HEK293T (cell line): ENCODE measurements around the gene MUSTN1.

Experiments used
- CTCF ChIA-PET: fragments of 350-600 bp; formaldehyde crosslinking; extraction: SDS; loops from one replicate; lab custom pipeline; 2021; ENCODE audit warnings: antibody characterized with exemption, inconsistent platforms; lab: Yijun Ruan, JAX
- POLR2A ChIA-PET: fragments of 350-600 bp; formaldehyde crosslinking; extraction: SDS; loops from one replicate; lab custom pipeline; 2020; ENCODE audit warnings: antibody characterized with exemption, inconsistent platforms; lab: Yijun Ruan, JAX
- DNase-seq: peaks from one replicate; pipeline ENCODE4 v3.0.0; 2012; ENCODE audit warnings: mixed read lengths; ENCODE audit errors: extremely low spot score
- ARNT ChIP-seq: fragments of 450-650 bp; IDR thresholded peaks from 2 replicates; pipeline ENCODE4 v1.6.1; 2017; ENCODE audit warnings: mild to moderate bottlenecking
- BHLHE40 ChIP-seq: fragments of 450-650 bp; IDR thresholded peaks from 2 replicates; pipeline ENCODE4 v1.6.1; 2016; ENCODE audit warnings: mild to moderate bottlenecking, moderate library complexity, borderline replicate concordance
- CTBP1 ChIP-seq: fragments of 450-650 bp; IDR thresholded peaks from 2 replicates; pipeline ENCODE4 v1.6.1; 2016; ENCODE audit warnings: borderline replicate concordance
- ELF4 ChIP-seq: fragments of 450-650 bp; IDR thresholded peaks from 2 replicates; pipeline ENCODE4 v1.6.1; 2017; ENCODE audit warnings: antibody characterized with exemption
- FOXA1 ChIP-seq: fragments of 450-650 bp; IDR thresholded peaks from 2 replicates; pipeline ENCODE4 v1.6.1; 2016; ENCODE audit warnings: mild to moderate bottlenecking
- FOXK2 ChIP-seq: fragments of 450-650 bp; IDR thresholded peaks from 2 replicates; pipeline ENCODE4 v1.6.1; 2016; ENCODE audit warnings: mild to moderate bottlenecking
- FOXM1 ChIP-seq: fragments of 450-650 bp; IDR thresholded peaks from 2 replicates; pipeline ENCODE4 v1.6.1; 2017; ENCODE audit warnings: mild to moderate bottlenecking, borderline replicate concordance
- HDGF ChIP-seq: fragments of 450-650 bp; IDR thresholded peaks from 2 replicates; pipeline ENCODE4 v1.6.1; 2017; ENCODE audit warnings: antibody characterized with exemption, borderline replicate concordance
- LEF1 ChIP-seq: fragments of 450-650 bp; IDR thresholded peaks from 2 replicates; pipeline ENCODE4 v1.6.1; 2017; ENCODE audit warnings: mild to moderate bottlenecking, borderline replicate concordance
- PKNOX1 ChIP-seq: fragments of 450-650 bp; IDR thresholded peaks from 2 replicates; pipeline ENCODE4 v1.6.1; 2016
- SP1 ChIP-seq: fragments of 450-650 bp; IDR thresholded peaks from 2 replicates; pipeline ENCODE4 v1.6.1; 2017
- SUZ12 ChIP-seq: fragments of 450-650 bp; IDR thresholded peaks from 2 replicates; pipeline ENCODE4 v1.6.1; 2016; ENCODE audit warnings: mild to moderate bottlenecking
- TARDBP ChIP-seq: fragments of 450-650 bp; IDR thresholded peaks from 2 replicates; pipeline ENCODE4 v1.6.1; 2016
- ZNF384 ChIP-seq: fragments of 450-650 bp; IDR thresholded peaks from 2 replicates; pipeline ENCODE4 v1.6.1; 2016

MUSTN1 gene

GRCh38 chr3:52786330-52787215 lies 48.2 kb downstream of the MUSTN1 start:
- TF ChIP-seq SP1 (no peak), FOXM1 (no peak), TARDBP (no peak), HDGF (no peak), LEF1 (no peak), CTBP1 (no peak), PKNOX1 (no peak), FOXA1 (no peak), FOXK2 (no peak)
- DNase-seq = no peak
- CTCF ChIA-PET = interaction anchor here (2.1 kb wide), 1 partner anchor 12 kb away, joined by 5 read pairs; no protein-coding TSS in a partner anchor
- POLR2A ChIA-PET = interaction anchor here (4.8 kb wide), 1 partner anchor 16 kb away, joined by 17 read pairs; the partner anchor contains the start of gene NEK4

DNA sequence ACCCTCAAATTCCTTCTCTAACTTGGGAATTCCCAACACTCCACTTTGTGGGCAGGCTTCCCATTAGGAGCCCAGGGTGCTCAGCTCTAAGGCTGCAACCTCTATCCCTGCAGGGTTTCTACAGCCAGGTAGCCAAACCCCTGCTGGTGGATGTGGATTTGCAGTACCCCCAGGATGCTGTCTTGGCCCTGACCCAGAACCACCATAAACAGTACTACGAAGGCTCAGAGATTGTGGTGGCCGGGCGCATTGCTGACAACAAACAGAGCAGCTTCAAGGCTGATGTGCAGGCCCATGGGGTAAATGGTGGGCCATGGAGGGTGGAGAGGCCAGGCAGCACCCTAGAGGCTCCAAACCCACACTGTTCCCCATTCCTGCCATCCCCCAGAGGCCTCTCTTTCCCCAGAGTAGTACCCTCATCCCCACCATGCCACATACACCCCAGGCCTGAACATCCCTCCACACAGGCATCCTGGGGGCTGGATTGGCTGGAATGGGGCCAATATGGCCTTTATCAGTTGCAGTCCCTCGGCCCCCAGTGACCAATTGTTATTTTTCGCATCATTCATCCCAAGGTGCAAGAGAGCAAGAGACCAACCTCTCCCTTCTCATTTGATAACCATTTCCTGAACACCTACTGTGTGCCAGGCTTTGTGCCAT lies 49.8 kb downstream of the MUSTN1 start:
- no peak for DNase-seq
- POLR2A ChIA-PET = interaction anchor here (4.8 kb wide), 1 partner anchor 14 kb away, joined by 17 read pairs; the partner anchor contains the start of gene NEK4
- CTCF ChIA-PET = interaction anchor here (2.1 kb wide), 1 partner anchor 13 kb away, joined by 5 read pairs; no protein-coding TSS in a partner anchor
- TF ChIP-seq FOXM1 = no peak
- TF ChIP-seq HDGF = no peak
- TF ChIP-seq TARDBP = no peak
- TF ChIP-seq BHLHE40 = no peak
- no peak for TF ChIP-seq ELF4
- TF ChIP-seq FOXK2 = no peak
- no peak for TF ChIP-seq PKNOX1

DNA sequence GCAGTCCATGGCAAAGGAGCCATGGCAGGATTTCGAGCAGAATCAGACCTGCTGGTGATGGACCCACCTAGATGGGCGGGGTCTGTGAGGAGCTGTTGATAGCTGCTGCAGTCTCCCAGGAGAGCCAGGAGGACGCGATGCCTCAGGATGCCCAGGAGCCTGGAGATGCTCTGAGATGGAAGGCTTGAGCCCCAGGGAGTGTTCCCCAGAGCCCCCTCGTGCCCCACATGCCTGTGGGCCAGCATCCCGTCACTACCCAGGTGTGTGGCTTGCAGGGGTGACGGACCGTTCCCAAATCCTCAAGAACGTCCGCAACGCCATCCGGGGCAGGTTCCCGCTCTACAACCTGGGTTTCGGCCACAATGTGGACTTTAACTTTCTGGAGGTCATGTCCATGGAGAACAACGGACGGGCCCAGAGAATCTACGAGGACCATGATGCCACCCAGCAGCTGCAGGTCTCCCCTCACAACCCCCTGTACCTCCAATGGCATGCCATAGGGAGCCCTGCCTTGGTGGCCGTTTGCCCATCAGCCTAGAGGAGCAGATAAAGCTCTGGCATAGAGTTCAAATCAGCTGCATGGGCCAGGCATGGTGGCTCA lies 50.7 kb downstream of the MUSTN1 start:
- POLR2A ChIA-PET = interaction anchor here (5.6 kb wide), 1 partner anchor 13 kb away, joined by 35 read pairs; the partner anchor contains the start of gene NEK4
- TF ChIP-seq BHLHE40 = no peak
- CTCF ChIA-PET = interaction anchor here (2.1 kb wide), 1 partner anchor 14 kb away, joined by 5 read pairs; no protein-coding TSS in a partner anchor

GRCh38 chr3:52783211-52783555 lies 51.6 kb downstream of the MUSTN1 start:
- DNase-seq = no peak
- ChIA-PET POLR2A (interaction anchor here (5.6 kb wide), 1 partner anchor 12 kb away, joined by 35 read pairs; the partner anchor contains the start of gene NEK4), CTCF (no interaction called here)
- TF ChIP-seq CTBP1 = no peak
- no peak for TF ChIP-seq BHLHE40
- no peak for TF ChIP-seq TARDBP
- TF ChIP-seq HDGF = no peak
- no peak for TF ChIP-seq LEF1
- no peak for TF ChIP-seq PKNOX1
- no peak for TF ChIP-seq FOXK2
- no peak for TF ChIP-seq SUZ12
- no peak for TF ChIP-seq ZNF384
- no peak for TF ChIP-seq SP1
- no peak for TF ChIP-seq ARNT

More for the DNA sequence above, 50.7 kb downstream of the MUSTN1 start:
- no peak for DNase-seq
